WERI-Rb-1 (cell line): ENCODE results near the gene TVP23C.

ENCODE experiments used
- DNase-seq: peaks from one replicate; pipeline ENCODE4 v3.0.0-alpha.2; 2020
- H3K27ac ChIP-seq: fragments of 250-450 bp; sonication (Bioruptor Pico); 2 replicates; pipeline ENCODE4 v1.5.1; 2020; ENCODE audit warnings: mild to moderate bottlenecking, moderate library complexity
- H3K27me3 ChIP-seq: fragments of 250-450 bp; sonication (Bioruptor Pico); 2 replicates; pipeline ENCODE4 v1.5.1; 2021; ENCODE audit warnings: mild to moderate bottlenecking, low read depth, moderate library complexity; ENCODE audit not compliant: insufficient read depth, severe bottlenecking
- H3K36me3 ChIP-seq: fragments of 250-450 bp; sonication (Bioruptor Pico); 2 replicates; pipeline ENCODE4 v1.5.1; 2020; ENCODE audit warnings: mild to moderate bottlenecking, moderate library complexity
- H3K4me3 ChIP-seq: 2 replicates; pipeline ENCODE4 v1.5.1; 2011; ENCODE audit warnings: low read depth, mild to moderate bottlenecking, control low read depth, low read length
- H3K9me3 ChIP-seq: fragments of 250-450 bp; sonication (Bioruptor Pico); 2 replicates; pipeline ENCODE4 v1.5.1; 2021; ENCODE audit warnings: mild to moderate bottlenecking, moderate library complexity; ENCODE audit not compliant: severe bottlenecking
- TF ChIP-seq, protein P1 (sequence below): IDR thresholded peaks from 2 replicates; pipeline ENCODE4 v1.5.1; 2011; ENCODE audit warnings: low read depth, mild to moderate bottlenecking, control low read depth, inconsistent platforms, low read length

The TVP23C gene

DNA sequence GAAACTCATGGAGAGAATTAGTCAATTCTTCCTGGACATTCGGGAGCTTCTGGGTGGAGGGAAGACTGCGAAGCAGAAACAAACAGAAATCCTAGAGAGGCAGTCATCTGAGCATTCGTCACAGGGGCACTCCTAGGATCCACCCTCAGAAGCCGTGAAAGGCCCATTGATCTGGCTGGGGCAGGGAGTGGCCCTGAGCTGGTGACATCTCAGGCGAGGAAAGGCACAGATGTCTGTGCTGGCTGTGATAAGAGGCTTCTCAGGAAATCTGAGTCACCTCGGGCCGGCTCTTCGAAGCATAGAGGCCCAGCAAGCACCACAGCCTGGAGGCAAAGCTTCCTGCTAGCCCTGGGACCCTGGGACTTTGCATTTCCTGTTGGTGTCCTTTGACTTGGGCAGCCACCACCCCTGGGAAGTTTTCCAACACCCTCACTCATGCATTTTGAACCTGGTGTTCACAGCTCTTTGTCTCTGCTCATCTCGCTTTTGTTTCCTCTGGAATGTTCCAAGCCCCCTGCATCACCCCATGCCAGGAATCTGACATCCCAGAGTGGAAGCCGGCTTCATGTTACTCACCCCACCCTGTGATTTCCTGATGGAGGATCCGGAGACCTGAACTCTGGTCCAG is 72.5 kb downstream of the TVP23C start:
- Histone ChIP-seq H3K4me3 (no peak overlapping the region), H3K27me3 (no peaks in the 10 kb centered on the region), H3K36me3 (no peaks in the 10 kb centered on the region), H3K27ac (no peak overlapping the region; the same call in 1 of the 2 replicates), H3K9me3 (no peaks in the 10 kb centered on the region)
- DNase-seq: peak; percentile 71
- TF ChIP-seq, protein P1, sequence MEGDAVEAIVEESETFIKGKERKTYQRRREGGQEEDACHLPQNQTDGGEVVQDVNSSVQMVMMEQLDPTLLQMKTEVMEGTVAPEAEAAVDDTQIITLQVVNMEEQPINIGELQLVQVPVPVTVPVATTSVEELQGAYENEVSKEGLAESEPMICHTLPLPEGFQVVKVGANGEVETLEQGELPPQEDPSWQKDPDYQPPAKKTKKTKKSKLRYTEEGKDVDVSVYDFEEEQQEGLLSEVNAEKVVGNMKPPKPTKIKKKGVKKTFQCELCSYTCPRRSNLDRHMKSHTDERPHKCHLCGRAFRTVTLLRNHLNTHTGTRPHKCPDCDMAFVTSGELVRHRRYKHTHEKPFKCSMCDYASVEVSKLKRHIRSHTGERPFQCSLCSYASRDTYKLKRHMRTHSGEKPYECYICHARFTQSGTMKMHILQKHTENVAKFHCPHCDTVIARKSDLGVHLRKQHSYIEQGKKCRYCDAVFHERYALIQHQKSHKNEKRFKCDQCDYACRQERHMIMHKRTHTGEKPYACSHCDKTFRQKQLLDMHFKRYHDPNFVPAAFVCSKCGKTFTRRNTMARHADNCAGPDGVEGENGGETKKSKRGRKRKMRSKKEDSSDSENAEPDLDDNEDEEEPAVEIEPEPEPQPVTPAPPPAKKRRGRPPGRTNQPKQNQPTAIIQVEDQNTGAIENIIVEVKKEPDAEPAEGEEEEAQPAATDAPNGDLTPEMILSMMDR: no peak

GRCh38 chr17:15488557-15488956 is 74.7 kb downstream of the TVP23C start:
- no peak overlapping the region for H3K4me3 ChIP-seq
- H3K27me3 ChIP-seq: no peaks in the 10 kb centered on the region
- no peaks in the 10 kb centered on the region for H3K36me3 ChIP-seq
- H3K27ac ChIP-seq: no peak overlapping the region
- no peak for DNase-seq
- TF ChIP-seq, protein P1: no peak
- no peaks in the 10 kb centered on the region for H3K9me3 ChIP-seq

DNA sequence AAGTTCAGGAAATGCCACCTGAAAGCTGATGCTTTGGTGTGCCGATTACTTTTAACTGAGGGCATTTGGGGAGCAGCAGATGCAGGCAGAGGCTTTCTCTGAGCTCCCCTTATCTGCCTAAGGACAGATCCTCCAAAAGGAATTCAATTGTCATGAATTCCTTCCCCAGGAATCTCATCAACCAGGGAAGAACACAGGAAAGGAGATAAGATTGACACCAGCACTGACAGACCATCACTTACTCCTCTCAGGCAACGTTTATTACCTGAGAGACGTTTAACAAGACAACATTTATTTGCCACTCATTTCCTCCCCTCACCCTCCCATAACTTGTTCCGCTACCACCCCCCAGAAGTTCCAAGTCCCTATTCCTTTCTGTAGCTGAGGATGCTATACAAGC is 78.2 kb downstream of the TVP23C start:
- DNase-seq: no peak
- no peaks in the 10 kb centered on the region for H3K9me3 ChIP-seq

DNA sequence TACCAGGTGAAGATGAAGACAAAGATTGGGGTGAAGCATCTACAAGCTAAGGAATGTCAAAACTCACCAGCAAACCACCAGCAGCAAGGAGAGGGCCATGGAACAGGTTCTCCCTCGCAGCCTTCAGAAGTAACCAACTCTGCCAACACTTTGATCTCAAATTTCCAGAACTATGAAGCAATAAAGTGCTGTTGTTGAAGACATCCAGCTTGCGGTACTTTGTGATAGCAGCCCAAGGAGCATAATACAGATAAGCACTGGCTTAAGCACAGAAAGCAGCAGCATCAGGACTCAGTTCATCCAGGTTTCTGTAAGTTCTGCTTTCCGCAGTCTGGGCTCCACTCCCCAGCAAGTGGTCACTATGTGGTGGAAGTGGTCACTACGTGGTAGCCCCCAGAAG is 79.9 kb downstream of the TVP23C start:
- Histone ChIP-seq H3K4me3 (no peak overlapping the region), H3K27ac (no peak overlapping the region), H3K36me3 (no peaks in the 10 kb centered on the region), H3K9me3 (no peaks in the 10 kb centered on the region), H3K27me3 (no peaks in the 10 kb centered on the region)
- TF ChIP-seq, protein P1: no peak
- no peak for DNase-seq

More for the DNA sequence above, 78.2 kb downstream of the TVP23C start:
- Histone ChIP-seq H3K36me3 (no peaks in the 10 kb centered on the region), H3K27ac (no peak overlapping the region), H3K4me3 (no peak overlapping the region), H3K27me3 (no peaks in the 10 kb centered on the region)
- TF ChIP-seq, protein P1: no peak

GRCh38 chr17:15482476-15482875 is 80.8 kb downstream of the TVP23C start:
- Histone ChIP-seq H3K27me3 (no peaks in the 10 kb centered on the region), H3K9me3 (no peaks in the 10 kb centered on the region), H3K27ac (no peak overlapping the region), H3K36me3 (no peaks in the 10 kb centered on the region), H3K4me3 (no peak overlapping the region)
- TF ChIP-seq, protein P1: no peak
- no peak for DNase-seq

GRCh38 chr17:15481481-15481880 is 81.8 kb downstream of the TVP23C start:
- H3K4me3 ChIP-seq: no peak overlapping the region
- H3K36me3 ChIP-seq: no peaks in the 10 kb centered on the region
- no peaks in the 10 kb centered on the region for H3K9me3 ChIP-seq
- H3K27ac ChIP-seq: no peak overlapping the region
- H3K27me3 ChIP-seq: no peaks in the 10 kb centered on the region
- DNase-seq: no peak
- TF ChIP-seq, protein P1: no peak
